Neutrophil (primary cell): ENCODE results near the gene DNAJB6.

Experiments used
- H3K27ac ChIP-seq: fragments of 200-600 bp; sonication (generic); 2 replicates; pipeline ENCODE4 v1.5.1; 2016; ENCODE audit warnings: mild to moderate bottlenecking, moderate library complexity
- H3K27me3 ChIP-seq: fragments of 200-600 bp; sonication (generic); 2 replicates; pipeline ENCODE4 v1.6.0; 2016; ENCODE audit warnings: mild to moderate bottlenecking
- H3K36me3 ChIP-seq: fragments of 200-600 bp; sonication (generic); 2 replicates; pipeline ENCODE4 v1.5.1; 2017
- H3K4me1 ChIP-seq, 2 experiments: fragments of 200-600 bp in 1 of 2; sonication (generic) in 1 of 2; 1 replicate in 1 of 2; 2 replicates in 1 of 2; pipeline versions ENCODE4 v1.5.1 to v1.6.1; 2013 to 2016; ENCODE audit warnings: low read depth in 1 of 2, low read length in 1 of 2, mild to moderate bottlenecking in 1 of 2, moderate library complexity in 1 of 2; ENCODE audit not compliant: control insufficient read depth in 1 of 2, insufficient read depth in 1 of 2
- H3K4me3 ChIP-seq, 2 experiments: fragments of 200-600 bp in 1 of 2; sonication (generic) in 1 of 2; 1 replicate in 1 of 2; 2 replicates in 1 of 2; pipeline ENCODE4 v1.5.1; 2013 to 2016; ENCODE audit warnings: low read depth in 1 of 2, low read length in 1 of 2, mild to moderate bottlenecking in 1 of 2, moderate library complexity in 1 of 2
- H3K9me3 ChIP-seq: fragments of 200-600 bp; sonication (generic); 2 replicates; pipeline ENCODE4 v1.5.1; 2016
- TF ChIP-seq, protein P1 (sequence below): fragments of 200-600 bp; sonication (generic); IDR thresholded peaks from 2 replicates; pipeline ENCODE4 v1.5.1; 2016; ENCODE audit warnings: antibody characterized with exemption

Gene DNAJB6

DNA sequence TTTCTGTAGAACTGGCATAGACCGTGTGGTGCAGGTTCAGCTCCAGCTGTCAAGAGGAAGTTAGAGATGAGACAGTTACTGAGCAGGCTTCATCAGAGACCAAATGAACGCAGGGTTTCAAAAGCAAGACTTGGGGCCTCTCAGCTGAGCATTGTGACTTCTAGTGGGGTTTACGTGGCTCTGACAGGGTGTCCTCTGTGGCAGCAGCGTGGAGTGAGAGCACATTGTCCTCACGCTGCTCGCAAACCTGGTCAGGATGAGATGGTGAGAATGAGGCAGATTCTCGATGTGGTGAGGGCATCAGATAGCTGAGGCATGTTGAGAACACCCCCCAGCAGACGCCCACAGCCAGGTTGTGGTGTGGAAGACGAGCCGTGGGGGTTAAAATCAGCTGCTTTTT, 126.0 kb downstream of the DNAJB6 start:
- no peaks in the 10 kb centered on the region for H3K9me3 ChIP-seq
- H3K27me3 ChIP-seq, result peaks cover 46% of the 10 kb centered on the region
- no peak overlapping the region for H3K4me3 ChIP-seq
- no peaks in the 10 kb centered on the region for H3K4me1 ChIP-seq
- no peaks in the 10 kb centered on the region for H3K36me3 ChIP-seq
- H3K27ac ChIP-seq, result no peak overlapping the region
- TF ChIP-seq, protein P1, sequence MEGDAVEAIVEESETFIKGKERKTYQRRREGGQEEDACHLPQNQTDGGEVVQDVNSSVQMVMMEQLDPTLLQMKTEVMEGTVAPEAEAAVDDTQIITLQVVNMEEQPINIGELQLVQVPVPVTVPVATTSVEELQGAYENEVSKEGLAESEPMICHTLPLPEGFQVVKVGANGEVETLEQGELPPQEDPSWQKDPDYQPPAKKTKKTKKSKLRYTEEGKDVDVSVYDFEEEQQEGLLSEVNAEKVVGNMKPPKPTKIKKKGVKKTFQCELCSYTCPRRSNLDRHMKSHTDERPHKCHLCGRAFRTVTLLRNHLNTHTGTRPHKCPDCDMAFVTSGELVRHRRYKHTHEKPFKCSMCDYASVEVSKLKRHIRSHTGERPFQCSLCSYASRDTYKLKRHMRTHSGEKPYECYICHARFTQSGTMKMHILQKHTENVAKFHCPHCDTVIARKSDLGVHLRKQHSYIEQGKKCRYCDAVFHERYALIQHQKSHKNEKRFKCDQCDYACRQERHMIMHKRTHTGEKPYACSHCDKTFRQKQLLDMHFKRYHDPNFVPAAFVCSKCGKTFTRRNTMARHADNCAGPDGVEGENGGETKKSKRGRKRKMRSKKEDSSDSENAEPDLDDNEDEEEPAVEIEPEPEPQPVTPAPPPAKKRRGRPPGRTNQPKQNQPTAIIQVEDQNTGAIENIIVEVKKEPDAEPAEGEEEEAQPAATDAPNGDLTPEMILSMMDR, result no peak

DNA sequence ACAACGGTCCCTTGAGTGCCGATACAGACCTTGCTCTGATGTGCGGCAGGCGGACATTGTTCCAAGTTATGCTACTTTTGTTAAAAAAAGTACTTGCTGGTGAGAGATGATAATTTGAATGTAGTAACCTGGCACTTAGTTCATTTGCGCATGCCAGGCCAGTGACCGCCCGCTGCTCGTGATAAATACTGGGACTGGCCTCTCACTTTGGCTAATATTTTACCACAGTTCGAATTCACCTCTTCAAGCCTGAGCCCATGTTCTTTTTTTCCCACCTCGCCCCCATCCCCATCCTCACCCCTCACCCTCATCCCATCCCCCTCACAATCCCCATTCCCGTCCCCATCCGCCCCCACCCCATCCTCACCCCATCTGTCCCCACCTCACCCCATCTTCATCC, 126.4 kb downstream of the DNAJB6 start:
- H3K27me3 ChIP-seq, result peaks cover 42% of the 10 kb centered on the region
- H3K27ac ChIP-seq, result no peak overlapping the region
- H3K36me3 ChIP-seq, result no peaks in the 10 kb centered on the region
- H3K9me3 ChIP-seq, result no peaks in the 10 kb centered on the region
- no peaks in the 10 kb centered on the region for H3K4me1 ChIP-seq
- TF ChIP-seq, protein P1, result no peak
- no peak overlapping the region for H3K4me3 ChIP-seq

DNA sequence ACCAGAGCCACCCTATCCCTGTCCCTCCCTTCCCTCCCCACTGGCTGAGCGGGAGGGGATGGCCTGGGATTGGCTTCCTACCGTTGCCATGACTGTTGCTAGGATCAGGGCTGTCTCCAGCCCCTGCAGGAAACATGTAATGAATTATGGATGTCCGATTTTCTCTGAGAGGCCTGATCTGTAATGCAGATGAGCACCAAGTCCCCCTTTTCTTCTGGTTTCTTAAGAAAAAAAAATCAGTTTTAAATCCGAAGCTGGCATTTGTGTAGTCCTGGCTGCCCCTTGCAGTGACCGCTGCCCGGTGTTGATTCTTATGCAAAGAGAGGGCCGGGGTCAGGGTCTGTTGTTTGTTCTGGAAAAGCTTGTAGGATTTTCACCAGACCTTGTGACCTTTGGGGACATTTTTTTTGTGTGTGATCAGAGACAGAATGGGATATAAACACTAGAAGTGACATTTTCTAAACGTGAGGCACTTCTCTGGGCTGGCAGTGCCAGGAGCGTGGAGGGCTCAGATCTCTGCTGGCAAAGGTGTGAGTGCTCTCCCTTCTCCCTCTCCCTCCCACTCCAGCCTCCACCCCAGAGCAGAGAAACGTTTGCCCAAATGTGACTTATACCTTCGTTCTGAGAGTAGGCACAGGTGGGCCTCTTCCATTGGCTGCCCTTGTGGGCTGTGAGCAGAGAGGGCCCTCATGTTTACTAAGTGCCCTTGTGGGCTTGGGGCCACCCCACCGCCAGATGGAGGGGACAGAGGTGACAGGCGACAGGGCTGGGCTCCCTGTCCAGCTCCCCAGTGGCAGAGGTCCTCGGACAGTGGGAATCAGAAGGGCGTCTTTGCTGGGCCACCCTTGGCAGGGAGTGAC, 127.5 kb downstream of the DNAJB6 start:
- H3K4me1 ChIP-seq, result no peaks in the 10 kb centered on the region
- H3K27ac ChIP-seq, result no peak overlapping the region
- TF ChIP-seq, protein P1, result no peak
- H3K36me3 ChIP-seq, result no peaks in the 10 kb centered on the region
- H3K4me3 ChIP-seq, result no peak overlapping the region
- peaks cover 39% of the 10 kb centered on the region for H3K27me3 ChIP-seq
- H3K9me3 ChIP-seq, result no peaks in the 10 kb centered on the region

DNA sequence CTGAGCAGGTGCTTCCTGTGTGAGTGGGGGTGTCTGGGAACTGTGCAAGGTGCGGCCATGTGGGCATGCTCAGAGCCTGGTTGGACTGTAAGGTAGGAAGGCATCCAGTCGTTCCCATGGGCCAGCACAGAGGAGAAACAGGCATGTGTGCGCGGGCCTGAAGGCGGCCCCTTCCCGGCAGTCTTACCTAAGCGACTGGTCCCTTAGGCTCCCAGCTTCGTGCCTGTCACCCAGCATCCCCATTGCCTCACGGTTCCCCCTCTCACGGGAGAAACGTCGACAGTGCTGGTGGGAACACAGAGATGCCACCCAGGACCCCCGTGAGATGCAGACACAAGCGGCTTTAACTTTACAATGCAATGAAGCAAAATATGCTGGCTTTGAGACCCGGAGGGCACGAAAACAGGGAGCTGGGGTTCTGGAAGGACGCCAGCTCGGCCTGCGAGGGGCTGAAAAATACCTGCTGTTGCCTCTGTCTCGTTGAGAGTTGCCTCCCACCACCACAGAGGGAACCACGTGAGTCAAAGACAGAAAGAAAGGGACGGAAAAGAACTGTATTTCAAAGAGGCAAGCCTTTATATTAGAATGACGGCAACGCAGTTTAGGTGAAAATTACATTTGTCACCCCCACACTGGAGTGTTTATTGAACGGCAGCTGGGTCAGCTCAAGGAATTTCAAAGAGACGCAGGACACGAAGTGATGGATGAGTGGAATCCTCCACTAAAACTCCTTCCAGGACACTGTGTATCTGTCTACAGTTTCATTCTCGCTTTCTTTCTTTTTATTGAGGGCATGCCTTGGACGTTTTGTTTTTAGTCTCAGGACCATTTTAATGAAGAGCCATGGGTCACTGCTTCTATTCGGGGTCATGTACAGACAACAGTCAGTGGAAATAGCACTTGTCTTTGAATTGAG, 128.4 kb downstream of the DNAJB6 start:
- H3K36me3 ChIP-seq, result no peaks in the 10 kb centered on the region
- H3K27ac ChIP-seq, result no peak overlapping the region
- no peak overlapping the region for H3K4me3 ChIP-seq
- peaks cover 39% of the 10 kb centered on the region for H3K27me3 ChIP-seq
- TF ChIP-seq, protein P1, result no peak
- H3K4me1 ChIP-seq, result no peaks in the 10 kb centered on the region
- no peaks in the 10 kb centered on the region for H3K9me3 ChIP-seq

DNA sequence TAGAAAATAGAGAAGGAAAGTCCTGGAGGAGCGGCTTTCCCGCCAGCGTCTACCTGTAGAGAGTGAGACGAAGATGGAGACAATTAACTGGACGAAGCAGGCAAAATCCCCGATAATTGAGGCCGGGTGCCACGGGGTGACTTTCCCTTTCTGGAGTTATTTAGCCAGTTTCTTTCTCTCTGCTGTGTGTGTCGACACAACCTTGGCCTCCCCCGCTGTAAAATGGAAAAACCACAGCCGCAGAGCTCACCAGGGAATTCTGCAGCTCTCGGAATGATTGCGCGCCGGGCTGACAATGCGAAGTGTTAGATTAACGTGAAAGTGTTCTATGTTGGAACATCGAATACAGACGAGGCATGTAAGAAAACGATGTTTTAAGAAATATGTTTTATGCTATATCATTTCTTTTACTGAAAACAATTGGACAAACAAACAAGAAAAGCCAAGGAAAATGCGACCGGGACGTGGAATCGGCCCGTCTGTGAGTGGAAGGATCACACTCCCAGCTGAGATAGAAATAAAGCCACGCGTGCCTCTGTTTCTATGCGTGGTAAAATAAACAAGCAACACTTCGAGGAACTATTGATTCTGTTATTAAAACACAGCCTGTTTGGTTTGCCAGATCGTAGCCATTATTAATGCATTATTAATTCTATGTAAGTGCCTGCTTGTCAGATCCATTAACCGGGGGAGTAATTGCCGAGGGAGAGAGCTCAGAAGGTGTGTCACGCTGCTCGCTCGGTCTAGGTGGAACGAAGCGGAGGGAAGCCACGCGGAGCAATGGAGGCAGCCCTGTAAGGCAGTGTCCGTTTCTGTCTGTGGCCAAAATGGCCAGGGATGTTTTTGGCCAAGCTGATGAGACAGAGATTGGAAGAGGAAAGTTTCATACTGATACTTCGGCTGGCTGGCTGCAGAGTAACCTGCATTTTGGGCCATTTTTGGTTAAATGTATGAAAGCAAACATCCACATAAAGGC, 129.4 kb downstream of the DNAJB6 start:
- Histone ChIP-seq H3K27ac (no peak overlapping the region), H3K27me3 (peaks cover 39% of the 10 kb centered on the region), H3K4me3 (no peak overlapping the region), H3K9me3 (no peaks in the 10 kb centered on the region), H3K36me3 (no peaks in the 10 kb centered on the region), H3K4me1 (no peaks in the 10 kb centered on the region)
- TF ChIP-seq, protein P1, result no peak
